ENCODE measurements around the gene DPP7. TPM values are rescaled to one million over a fixed set of nuclear protein-coding genes. Genes with fewer than 3 reads are reported as not detected.

The DPP7 gene
- total and polyA plus RNA-seq, 10 of the 15 experiments (the other 5 are each of a cell fraction or from before 2014, with no cell fraction given) = 0.68 to 245 (median 106) TPM

DNA sequence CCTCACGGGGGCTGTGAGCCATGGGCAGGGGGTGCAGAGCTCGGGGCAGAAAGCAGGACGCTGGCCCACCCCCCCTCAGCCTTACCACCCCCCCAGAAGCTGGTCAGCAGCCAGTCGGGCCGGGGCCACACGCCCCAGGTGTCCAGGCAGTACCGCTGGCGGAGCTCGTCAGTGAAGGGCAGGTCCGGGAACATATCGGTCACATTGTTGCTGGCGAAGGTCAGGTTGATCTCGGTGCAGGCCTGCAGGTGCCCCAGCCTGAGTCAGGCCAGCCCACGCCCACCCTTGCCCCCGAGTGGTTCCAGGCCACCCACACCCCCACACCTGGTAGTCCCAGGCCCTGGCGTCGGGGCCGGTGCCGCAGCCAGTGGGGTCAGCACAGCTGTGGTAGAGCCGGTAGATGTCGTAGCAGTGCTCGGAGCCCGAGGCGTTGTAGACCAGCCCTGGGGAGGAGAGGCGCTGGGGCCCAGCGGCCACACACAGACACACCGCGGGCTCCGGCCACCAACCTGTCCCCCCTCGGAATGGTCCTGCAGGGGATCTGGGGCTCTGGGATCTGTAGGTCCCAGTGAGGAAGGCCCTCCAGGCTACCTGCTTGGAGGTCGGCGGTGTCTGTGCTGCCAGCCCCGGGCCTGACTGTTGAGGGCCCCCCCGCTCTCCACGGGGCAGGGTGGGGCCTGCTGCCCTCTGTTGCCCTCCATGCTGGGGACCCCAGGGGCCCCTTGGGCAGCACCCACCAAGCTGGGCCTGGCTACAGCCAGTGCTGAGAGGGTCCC is 2.6 kb downstream of the DPP7 start (continued):
- TF ChIP-seq MYC (IDR thresholded peaks at IDR 0.05; ENCODE audit: insufficient read depth, insufficient read length, insufficient replicate concordance, low read length, severe bottlenecking) = no peak

DNA sequence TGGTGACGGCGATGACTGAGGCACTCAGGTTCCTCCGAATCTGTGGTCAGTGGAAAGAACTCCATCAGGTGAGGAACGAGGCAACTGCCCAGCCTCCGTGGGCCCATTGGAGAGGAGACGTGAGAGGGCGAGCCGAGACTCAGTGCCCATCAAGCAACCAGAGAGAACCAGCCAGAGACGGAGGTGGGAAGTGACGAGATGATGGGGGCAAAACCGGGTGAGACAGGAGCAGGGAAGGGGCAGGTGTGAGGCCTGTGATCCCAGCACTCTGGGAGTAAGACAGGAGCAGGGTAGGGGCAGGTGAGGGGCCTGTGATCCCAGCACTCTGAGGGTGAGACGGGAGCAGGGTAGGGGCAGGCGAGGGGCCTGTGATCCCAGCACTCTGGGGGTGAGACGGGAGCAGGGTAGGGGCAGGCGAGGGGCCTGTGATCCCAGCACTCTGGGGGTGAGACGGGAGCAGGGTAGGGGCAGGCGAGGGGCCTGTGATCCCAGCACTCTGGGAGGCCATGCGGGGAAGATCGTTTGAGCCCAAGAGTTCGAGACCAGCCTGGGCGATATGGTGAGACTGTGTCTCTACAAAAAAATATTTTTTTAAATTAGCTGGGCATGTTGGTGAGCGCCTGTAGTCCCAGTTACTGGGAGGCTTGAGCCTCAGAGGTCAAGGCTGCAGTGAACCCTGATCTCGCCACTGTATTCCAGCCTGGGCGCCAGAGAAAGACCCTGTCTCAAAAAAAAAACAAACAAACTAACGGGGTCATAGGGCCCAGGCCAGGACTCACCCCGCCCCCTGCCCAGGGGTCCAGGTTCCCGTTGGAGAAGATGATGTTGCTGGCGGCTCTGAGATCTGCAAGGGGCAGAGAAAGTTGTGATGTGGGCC is 3.4 kb downstream of the DPP7 start:
- Histone ChIP-seq H2AFZ (ENCODE audit: control insufficient read depth, low read depth, low read length) (no peak overlapping the region), H3K9ac (ENCODE audit: control insufficient read depth, insufficient read depth, low read length) (no peak overlapping the region), H3K4me2 (ENCODE audit: control insufficient read depth, insufficient read depth) (no peak overlapping the region), H3K4me1 (ENCODE audit: control insufficient read depth, insufficient read depth, low read length) (peaks cover 3% of the 10 kb centered on the region; the same call in 1 of the 2 replicates), H3K4me3 (no peak overlapping the region), H3K27ac (ENCODE audit: control insufficient read depth, insufficient read depth) (no peak overlapping the region), H3K79me2 (ENCODE audit: control insufficient read depth, insufficient read depth, low read length) (peaks cover 2% of the 10 kb centered on the region), H3K9me3 (replicated peaks; ENCODE audit: control insufficient read depth, insufficient read depth, low read length) (no peaks in the 10 kb centered on the region), H3K36me3 (ENCODE audit: control insufficient read depth in 2 of 2, insufficient read depth in 2 of 2, low read length in 1 of 2) (peaks cover 7 to 43% of the 10 kb centered on the region in 2 experiments), H3K27me3 (replicated peaks in 1 of 2; ENCODE audit: control insufficient read depth in 2 of 2, insufficient read depth in 2 of 2, low read length in 1 of 2) (no peaks in the 10 kb centered on the region), H4K20me1 (ENCODE audit: control insufficient read depth, insufficient read depth) (no peaks in the 10 kb centered on the region)
- ATAC-seq = no peak
- CTCF ChIA-PET = no interaction called here
- in situ Hi-C loops (cut with MboI) (no loop called here), intact Hi-C loops (cut with micrococcal nuclease; ENCODE audit: unreplicated experiment) (no loop called here)
- no peak for DNase-seq (ENCODE audit: low read depth, low spot score)
- no peak for FAIRE-seq
- POLR2A ChIA-PET = no interaction called here
- SMC1A ChIA-PET (ENCODE audit: uncharacterized antibody, unreplicated experiment) = no interaction called here
- WGBS (ENCODE audit: insufficient coverage, insufficient replicate concordance, low lambda C conversion rate, missing lambda C conversion rate) = 84% methylated on average over 26 of the region's 28 CpGs
- BruUV-seq (replicated peaks) = no TSS peak
- RAD21 ChIA-PET (ENCODE audit: unreplicated experiment) = no interaction called here
- TF ChIP-seq SIX5 (IDR thresholded peaks at IDR 0.05; ENCODE audit: low read depth, low read length, severe bottlenecking) (no peak), ZZZ3 (IDR thresholded peaks at IDR 0.05; ENCODE audit: control insufficient read depth, insufficient read length, low read depth) (no peak), ESRRA (IDR thresholded peaks at IDR 0.05; ENCODE audit: low read length) (no peak), SMC3 (IDR thresholded peaks at IDR 0.05; ENCODE audit: borderline replicate concordance, low read length) (no peak), BRCA1 (IDR thresholded peaks at IDR 0.05; ENCODE audit: low read depth, low read length) (no peak), ZSCAN29 (IDR thresholded peaks at IDR 0.05) (no peak), IKZF1 (conservative IDR thresholded peaks at IDR 0.05) (no peak), CEBPB (IDR thresholded peaks at IDR 0.05; ENCODE audit: borderline replicate concordance in 1 of 2, low read depth in 2 of 2, low read length in 2 of 2) (no peak), TARDBP (IDR thresholded peaks at IDR 0.05; ENCODE audit: borderline replicate concordance) (no peak), SPI1 (IDR thresholded peaks at IDR 0.05; ENCODE audit: borderline replicate concordance, insufficient read depth, low read depth, low read length) (no peak), ETV6 (conservative IDR thresholded peaks at IDR 0.05 in 1 of 2, IDR thresholded peaks at IDR 0.05 in 1 of 2; ENCODE audit: borderline replicate concordance in 1 of 2, low read depth in 1 of 2) (no peak), RBBP5 (conservative IDR thresholded peaks at IDR 0.05) (no peak), SIN3A (IDR thresholded peaks at IDR 0.05; ENCODE audit: low read depth, low read length) (no peak), FOS (IDR thresholded peaks at IDR 0.05; ENCODE audit: borderline replicate concordance, extremely low read depth, insufficient read length) (no peak)
- TF ChIP-seq, protein P1, sequence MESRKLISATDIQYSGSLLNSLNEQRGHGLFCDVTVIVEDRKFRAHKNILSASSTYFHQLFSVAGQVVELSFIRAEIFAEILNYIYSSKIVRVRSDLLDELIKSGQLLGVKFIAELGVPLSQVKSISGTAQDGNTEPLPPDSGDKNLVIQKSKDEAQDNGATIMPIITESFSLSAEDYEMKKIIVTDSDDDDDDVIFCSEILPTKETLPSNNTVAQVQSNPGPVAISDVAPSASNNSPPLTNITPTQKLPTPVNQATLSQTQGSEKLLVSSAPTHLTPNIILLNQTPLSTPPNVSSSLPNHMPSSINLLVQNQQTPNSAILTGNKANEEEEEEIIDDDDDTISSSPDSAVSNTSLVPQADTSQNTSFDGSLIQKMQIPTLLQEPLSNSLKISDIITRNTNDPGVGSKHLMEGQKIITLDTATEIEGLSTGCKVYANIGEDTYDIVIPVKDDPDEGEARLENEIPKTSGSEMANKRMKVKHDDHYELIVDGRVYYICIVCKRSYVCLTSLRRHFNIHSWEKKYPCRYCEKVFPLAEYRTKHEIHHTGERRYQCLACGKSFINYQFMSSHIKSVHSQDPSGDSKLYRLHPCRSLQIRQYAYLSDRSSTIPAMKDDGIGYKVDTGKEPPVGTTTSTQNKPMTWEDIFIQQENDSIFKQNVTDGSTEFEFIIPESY (IDR thresholded peaks at IDR 0.05) = no peak
- TF ChIP-seq, protein P2, sequence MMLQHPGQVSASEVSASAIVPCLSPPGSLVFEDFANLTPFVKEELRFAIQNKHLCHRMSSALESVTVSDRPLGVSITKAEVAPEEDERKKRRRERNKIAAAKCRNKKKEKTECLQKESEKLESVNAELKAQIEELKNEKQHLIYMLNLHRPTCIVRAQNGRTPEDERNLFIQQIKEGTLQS (IDR thresholded peaks at IDR 0.05; ENCODE audit: borderline replicate concordance, extremely low read depth, low read depth, low read length) = no peak
